HG02571 (cell line): ENCODE measurements around the gene EFCC1.
"Not testable (repeated sequence)": the region's sequence is repeated elsewhere in the genome, so short reads cannot be mapped to it uniquely, and the experiment has no call there.

ENCODE experiments used
- ATAC-seq: cut with Tn5 transposase; IDR thresholded peaks from one replicate; pipeline ENCODE4 v1.9.1; 2021; ENCODE audit warnings: mild to moderate bottlenecking, moderate library complexity; ENCODE audit not compliant: unreplicated experiment

Gene EFCC1

GRCh38 chr3:129069313-129070085, 68.4 kb downstream of the EFCC1 start:
- not testable (repeated sequence) for ATAC-seq

GRCh38 chr3:129070086-129070885, 69.2 kb downstream of the EFCC1 start:
- no peak for ATAC-seq

- ATAC-seq: no peak
Measured at GRCh38 chr3:129077222-129077621, 76.1 kb downstream of the EFCC1 start.

GRCh38 chr3:129078510-129078909, 77.4 kb downstream of the EFCC1 start:
- ATAC-seq: no peak

- no peak for ATAC-seq
Measured at GRCh38 chr3:129081503-129081902, 80.4 kb downstream of the EFCC1 start.

- ATAC-seq: no peak
Measured at GRCh38 chr3:129082026-129082425, 80.9 kb downstream of the EFCC1 start.

GRCh38 chr3:129084501-129084900, 83.4 kb downstream of the EFCC1 start:
- ATAC-seq: no peak

- no peak for ATAC-seq
Measured at GRCh38 chr3:129085165-129085715, 84.1 kb downstream of the EFCC1 start.

- ATAC-seq: no peak
Measured at GRCh38 chr3:129085818-129086217, 84.7 kb downstream of the EFCC1 start.

GRCh38 chr3:129087138-129087702, 86.1 kb downstream of the EFCC1 start:
- ATAC-seq: no peak

GRCh38 chr3:129087904-129088303, 86.8 kb downstream of the EFCC1 start:
- not testable (repeated sequence) for ATAC-seq

GRCh38 chr3:129088312-129088711, 87.2 kb downstream of the EFCC1 start:
- not testable (repeated sequence) for ATAC-seq
